ENCODE data around the gene GYPB.

GRCh38 chr4:143961075-143961474 is 58.1 kb downstream of the GYPB start:
- no peak for TF ChIP-seq CTCF (IDR thresholded peaks at IDR 0.05 in 2 of 3, conservative IDR thresholded peaks at IDR 0.05 in 1 of 3; ENCODE audit: insufficient read depth in 2 of 3, low read depth in 1 of 3, low read length in 3 of 3)
- TF ChIP-seq KDM1A (IDR thresholded peaks at IDR 0.05) = peak; percentile 27 to 39; a peak in 2 of 4 replicates
- TF ChIP-seq ZBTB8A (IDR thresholded peaks at IDR 0.05; ENCODE audit: partially characterized antibody) = no peak
- TF ChIP-seq POLR2AphosphoS5 (IDR thresholded peaks at IDR 0.05; ENCODE audit: control insufficient read depth, insufficient read depth, low read depth, low read length) = no peak
- no peak for TF ChIP-seq ZNF133 (CRISPR knock-in tag; IDR thresholded peaks at IDR 0.05)
- TF ChIP-seq POLR2A (conservative IDR thresholded peaks at IDR 0.05) = no peak
- TF ChIP-seq ZNF589 (CRISPR knock-in tag; IDR thresholded peaks at IDR 0.05; ENCODE audit: low read depth) = no peak
- TF ChIP-seq YY1 (IDR thresholded peaks at IDR 0.05; ENCODE audit: borderline replicate concordance in 1 of 3, control insufficient read depth in 1 of 3, extremely low read depth in 1 of 3, insufficient read depth in 3 of 3, insufficient read length in 1 of 3, insufficient replicate concordance in 2 of 3, low read depth in 1 of 3, low read length in 2 of 3) = no peak
- TF ChIP-seq HBP1 (CRISPR knock-in tag; IDR thresholded peaks at IDR 0.05) = no peak
- TF ChIP-seq HMG20A (CRISPR knock-in tag; conservative IDR thresholded peaks at IDR 0.05) = no peak
